Sigmoid colon (tissue), 4 donors: ENCODE measurements around the gene CPNE4.

Source experiments
- CTCF ChIP-seq, 4 experiments: fragments of 450-650 bp in 3 of 4; fragments of 200-600 bp in 1 of 4; IDR thresholded peaks; one replicate each; pipeline ENCODE4 v1.5.1; 2016 to 2019; ENCODE audit warnings: antibody characterized with exemption in 4 of 4, mild to moderate bottlenecking in 3 of 4, moderate library complexity in 2 of 4
- EP300 ChIP-seq, 4 donors: sonication (generic); formaldehyde crosslinking; IDR thresholded peaks; one replicate each; pipeline ENCODE4 v1.6.1; 2017; ENCODE audit warnings: antibody characterized with exemption in 4 of 4
- POLR2AphosphoS5 ChIP-seq, 4 donors: sonication (generic); formaldehyde crosslinking; IDR thresholded peaks; one replicate each; pipeline ENCODE4 v1.6.1; 2017; ENCODE audit warnings: antibody characterized with exemption in 4 of 4

GRCh38 chr3:131738095-131738494 is 296.7 kb downstream of the CPNE4 start:
- TF ChIP-seq CTCF (IDR thresholded peaks at IDR 0.05) (no peak), EP300 (IDR thresholded peaks at IDR 0.05) (no peak), POLR2AphosphoS5 (IDR thresholded peaks at IDR 0.05) (no peak)
